ENCODE results near the gene KEAP1. TPM values are rescaled to one million over a fixed set of nuclear protein-coding genes. Genes with fewer than 3 reads are reported as not detected.
A peak's percentile ranks its signal among the peaks of the same experiment; 100 is the strongest.

The KEAP1 gene
- total RNA-seq, 1 donor from 2014 or later, result 67.5 TPM

- TF ChIP-seq, protein P1, sequence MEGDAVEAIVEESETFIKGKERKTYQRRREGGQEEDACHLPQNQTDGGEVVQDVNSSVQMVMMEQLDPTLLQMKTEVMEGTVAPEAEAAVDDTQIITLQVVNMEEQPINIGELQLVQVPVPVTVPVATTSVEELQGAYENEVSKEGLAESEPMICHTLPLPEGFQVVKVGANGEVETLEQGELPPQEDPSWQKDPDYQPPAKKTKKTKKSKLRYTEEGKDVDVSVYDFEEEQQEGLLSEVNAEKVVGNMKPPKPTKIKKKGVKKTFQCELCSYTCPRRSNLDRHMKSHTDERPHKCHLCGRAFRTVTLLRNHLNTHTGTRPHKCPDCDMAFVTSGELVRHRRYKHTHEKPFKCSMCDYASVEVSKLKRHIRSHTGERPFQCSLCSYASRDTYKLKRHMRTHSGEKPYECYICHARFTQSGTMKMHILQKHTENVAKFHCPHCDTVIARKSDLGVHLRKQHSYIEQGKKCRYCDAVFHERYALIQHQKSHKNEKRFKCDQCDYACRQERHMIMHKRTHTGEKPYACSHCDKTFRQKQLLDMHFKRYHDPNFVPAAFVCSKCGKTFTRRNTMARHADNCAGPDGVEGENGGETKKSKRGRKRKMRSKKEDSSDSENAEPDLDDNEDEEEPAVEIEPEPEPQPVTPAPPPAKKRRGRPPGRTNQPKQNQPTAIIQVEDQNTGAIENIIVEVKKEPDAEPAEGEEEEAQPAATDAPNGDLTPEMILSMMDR (IDR thresholded peaks at IDR 0.05), result no peak
- intact Hi-C loops (cut with DNase I), result no loop called here
- peaks cover 66% of the 10 kb centered on the region for H3K36me3 ChIP-seq
- H3K4me3 ChIP-seq, result no peak overlapping the region
- no peaks in the 10 kb centered on the region for H3K4me1 ChIP-seq
- no peaks in the 10 kb centered on the region for H3K27me3 ChIP-seq (ENCODE audit: low read depth)
- H3K9me3 ChIP-seq, result no peaks in the 10 kb centered on the region
- no peak for DNase-seq
- no peak overlapping the region for H3K27ac ChIP-seq
- ATAC-seq, result peak in 1 of 2 donors; percentile 4
Measured at GRCh38 chr19:10450853-10451609, 52.1 kb downstream of the KEAP1 start.

DNA sequence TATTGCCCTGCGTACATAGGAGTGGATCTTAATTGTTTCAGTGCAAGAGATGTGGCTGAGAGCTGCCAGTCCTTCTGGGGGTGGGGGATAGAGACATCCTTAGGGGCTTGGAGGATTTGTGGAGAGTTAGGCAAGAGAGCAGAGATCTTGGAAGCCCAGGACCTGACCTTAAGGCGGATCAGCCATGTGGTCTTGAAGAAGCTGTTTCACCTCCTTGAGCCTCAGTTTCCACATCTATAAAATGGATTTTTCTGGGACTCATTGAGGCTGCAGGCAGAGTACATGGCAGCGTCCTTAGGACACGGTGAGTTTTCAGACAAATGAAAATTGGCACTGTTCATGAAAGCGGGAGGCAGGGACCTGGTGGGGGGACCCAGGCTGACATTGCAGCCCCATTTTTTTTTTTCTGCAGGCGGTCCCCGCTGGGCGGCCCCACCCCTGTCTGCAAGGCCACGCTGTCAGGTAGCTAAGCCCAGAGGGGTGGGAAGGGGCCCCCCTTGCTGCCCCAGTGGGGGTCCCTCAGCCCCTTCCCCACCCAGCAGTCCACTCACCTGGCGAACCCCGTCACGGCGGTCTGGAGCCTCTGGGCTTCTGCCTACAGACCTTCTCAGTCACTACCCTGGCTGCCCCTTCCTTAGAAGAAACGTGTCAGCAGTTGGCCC is 52.8 kb downstream of the KEAP1 start:
- no peaks in the 10 kb centered on the region for H3K9me3 ChIP-seq
- TF ChIP-seq, protein P1 (IDR thresholded peaks at IDR 0.05), result no peak
- peaks cover 62% of the 10 kb centered on the region for H3K36me3 ChIP-seq
- intact Hi-C loops (cut with DNase I), result no loop called here
- DNase-seq (no peak), ATAC-seq (no peak)
- H3K27me3 ChIP-seq (ENCODE audit: low read depth), result no peaks in the 10 kb centered on the region
- H3K4me1 ChIP-seq, result no peaks in the 10 kb centered on the region
- H3K4me3 ChIP-seq, result no peak overlapping the region
- no peak overlapping the region for H3K27ac ChIP-seq

GRCh38 chr19:10449037-10449436 is 54.1 kb downstream of the KEAP1 start:
- ATAC-seq, result no peak
- intact Hi-C loops (cut with DNase I), result no loop called here

GRCh38 chr19:10442698-10443097 is 60.5 kb downstream of the KEAP1 start:
- intact Hi-C loops (cut with DNase I), result no loop called here
- Histone ChIP-seq H3K9me3 (no peaks in the 10 kb centered on the region), H3K27me3 (ENCODE audit: low read depth) (no peaks in the 10 kb centered on the region), H3K27ac (no peak overlapping the region), H3K36me3 (peaks cover 33% of the 10 kb centered on the region), H3K4me3 (no peak overlapping the region), H3K4me1 (no peaks in the 10 kb centered on the region)
- DNase-seq (no peak), ATAC-seq (no peak)
- TF ChIP-seq, protein P1 (IDR thresholded peaks at IDR 0.05), result no peak

More at GRCh38 chr19:10449037-10449436, 54.1 kb downstream of the KEAP1 start:
- H3K9me3 ChIP-seq, result no peaks in the 10 kb centered on the region
- H3K4me3 ChIP-seq, result no peak overlapping the region
- no peaks in the 10 kb centered on the region for H3K27me3 ChIP-seq (ENCODE audit: low read depth)
- H3K4me1 ChIP-seq, result no peaks in the 10 kb centered on the region
- DNase-seq, result no peak
- TF ChIP-seq, protein P1 (IDR thresholded peaks at IDR 0.05), result no peak
- peaks cover 51% of the 10 kb centered on the region for H3K36me3 ChIP-seq
- H3K27ac ChIP-seq, result no peak overlapping the region

DNA sequence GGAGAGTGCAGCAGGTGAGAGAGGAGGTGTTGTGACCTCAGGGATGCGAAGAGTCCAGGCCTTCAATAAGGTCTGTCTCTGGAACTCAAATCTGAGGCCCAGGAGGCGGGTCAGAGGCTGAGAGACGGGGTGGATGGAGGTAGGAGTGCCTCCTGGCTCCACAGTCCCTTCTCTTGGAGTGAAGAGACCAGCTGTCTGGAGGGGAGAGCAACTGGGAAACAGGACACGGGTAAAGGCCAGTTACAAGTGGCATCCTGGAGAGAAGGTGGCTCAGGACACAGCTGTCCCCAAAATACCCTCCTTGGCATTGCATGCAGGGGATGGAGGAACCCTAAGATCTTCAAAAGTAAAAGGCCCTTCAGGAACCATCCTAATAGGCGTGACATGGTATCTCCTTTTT is 63.6 kb downstream of the KEAP1 start:
- no peak for ATAC-seq
- H3K4me3 ChIP-seq, result no peak overlapping the region
- no peaks in the 10 kb centered on the region for H3K9me3 ChIP-seq
- H3K27ac ChIP-seq, result no peak overlapping the region
- no peaks in the 10 kb centered on the region for H3K4me1 ChIP-seq
- TF ChIP-seq, protein P1 (IDR thresholded peaks at IDR 0.05), result no peak
- no peaks in the 10 kb centered on the region for H3K27me3 ChIP-seq (ENCODE audit: low read depth)
- DNase-seq, result no peak
- peaks cover 15% of the 10 kb centered on the region for H3K36me3 ChIP-seq
- intact Hi-C loops (cut with DNase I), result no loop called here

Small RNA genes within 50 kb of the gene (microRNA-seq; reads per million reads assigned to microRNA genes)
- not detected for gene MIR1238 (ENCODE audit: borderline number of aligned reads)

Other genes starting within 250 kb of the KEAP1 start
- gene ICAM1, start 232.2 kb downstream of the KEAP1 start, total RNA-seq, result 95.9 TPM
- gene ICAM4, start 216.4 kb downstream of the KEAP1 start, total RNA-seq, result 10.0 TPM
- 15.3 TPM for gene ICAM5, start 213.4 kb downstream of the KEAP1 start, total RNA-seq
- gene ZGLP1, start 193.5 kb downstream of the KEAP1 start, total RNA-seq, result 6.2 TPM
- 16.8 TPM for gene FDX2, start 187.3 kb downstream of the KEAP1 start, total RNA-seq
- 29.6 TPM for gene RAVER1, start 169.8 kb downstream of the KEAP1 start, total RNA-seq
- gene ICAM3, start 163.7 kb downstream of the KEAP1 start, total RNA-seq, result 33.0 TPM
- 164 TPM for gene TYK2, start 122.8 kb downstream of the KEAP1 start, total RNA-seq
- gene CDC37, start 99.8 kb downstream of the KEAP1 start, total RNA-seq, result 154 TPM
- gene PDE4A, start 82.8 kb downstream of the KEAP1 start, total RNA-seq, result 35.9 TPM
- 2.4 TPM for gene S1PR5, start 14.1 kb upstream of the KEAP1 start, total RNA-seq
- 22.9 TPM for gene ATG4D, start 40.5 kb upstream of the KEAP1 start, total RNA-seq
- 25.2 TPM for gene KRI1, start 62.7 kb upstream of the KEAP1 start, total RNA-seq
- 13.1 TPM for gene CDKN2D, start 65.6 kb upstream of the KEAP1 start, total RNA-seq
- 36.9 TPM for gene AP1M2, start 84.0 kb upstream of the KEAP1 start, total RNA-seq
- 256 TPM for gene SLC44A2, start 122.2 kb upstream of the KEAP1 start, total RNA-seq
- 175 TPM for gene ILF3, start 151.0 kb upstream of the KEAP1 start, total RNA-seq
- gene QTRT1, start 198.1 kb upstream of the KEAP1 start, total RNA-seq, result 29.7 TPM
- gene DNM2, start 214.7 kb upstream of the KEAP1 start, total RNA-seq, result 282 TPM